Lower lobe of right lung (tissue), 2 donors: ENCODE results near the gene MPP2. TPM values are rescaled to one million over a fixed set of nuclear protein-coding genes. Genes with fewer than 3 reads are reported as not detected.

Source experiments
- ATAC-seq, 2 donors: fragments of 200-7000 bp; cut with Tn5 transposase; one replicate each; pipeline ENCODE4 v1.9.1; 2020 to 2022; ENCODE audit warnings: mild to moderate bottlenecking in 2 of 2, moderate library complexity in 2 of 2
- DNase-seq: peaks from one replicate; pipeline ENCODE4 v3.0.0-alpha.2; 2020
- H3K27ac ChIP-seq: fragments of 200-600 bp; one replicate; pipeline ENCODE4 v1.8.0; 2022
- H3K27me3 ChIP-seq: fragments of 200-600 bp; one replicate; pipeline ENCODE4 v1.8.0; 2022; ENCODE audit warnings: low read depth
- H3K36me3 ChIP-seq: fragments of 200-600 bp; one replicate; pipeline ENCODE4 v1.8.0; 2022; ENCODE audit warnings: mild to moderate bottlenecking
- H3K4me1 ChIP-seq: fragments of 200-600 bp; one replicate; pipeline ENCODE4 v1.8.0; 2022
- H3K4me3 ChIP-seq: fragments of 200-600 bp; one replicate; pipeline ENCODE4 v1.8.0; 2022; ENCODE audit warnings: mild to moderate bottlenecking
- H3K9me3 ChIP-seq: fragments of 200-600 bp; one replicate; pipeline ENCODE4 v1.8.0; 2022
- intact Hi-C: fragments of 100-400 bp; cut with DNase I; formaldehyde crosslinking; loops from one replicate; pipeline ENCODE4 v1.11.0; 2022
- long read RNA-seq: library from polyadenylated mRNA; unstranded; transcript quantifications from one replicate; pipeline ENCODE4 v2.0.0, GENCODE V29; 2021
- total RNA-seq: library from RNA; stranded (reverse); fragmentation: NEBNext Ultra II Directional; extraction: Animal tissue kit (Norgen Biotek cat#: 25700); gene quantifications from one replicate; pipeline ENCODE4 v1.2.1, GENCODE V29; 2021
- TF ChIP-seq, protein P1 (sequence below): fragments of 200-600 bp; IDR thresholded peaks from one replicate; pipeline ENCODE4 v1.8.0; 2022; ENCODE audit warnings: antibody characterized with exemption, mild to moderate bottlenecking
- donor health status: DM: no; HTN: yes; CAD: no; lungs with severe emphysema.

The MPP2 gene, protein sequence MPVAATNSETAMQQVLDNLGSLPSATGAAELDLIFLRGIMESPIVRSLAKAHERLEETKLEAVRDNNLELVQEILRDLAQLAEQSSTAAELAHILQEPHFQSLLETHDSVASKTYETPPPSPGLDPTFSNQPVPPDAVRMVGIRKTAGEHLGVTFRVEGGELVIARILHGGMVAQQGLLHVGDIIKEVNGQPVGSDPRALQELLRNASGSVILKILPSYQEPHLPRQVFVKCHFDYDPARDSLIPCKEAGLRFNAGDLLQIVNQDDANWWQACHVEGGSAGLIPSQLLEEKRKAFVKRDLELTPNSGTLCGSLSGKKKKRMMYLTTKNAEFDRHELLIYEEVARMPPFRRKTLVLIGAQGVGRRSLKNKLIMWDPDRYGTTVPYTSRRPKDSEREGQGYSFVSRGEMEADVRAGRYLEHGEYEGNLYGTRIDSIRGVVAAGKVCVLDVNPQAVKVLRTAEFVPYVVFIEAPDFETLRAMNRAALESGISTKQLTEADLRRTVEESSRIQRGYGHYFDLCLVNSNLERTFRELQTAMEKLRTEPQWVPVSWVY
- 0.62 TPM for total RNA-seq
- long read RNA-seq: 0 reads

DNA sequence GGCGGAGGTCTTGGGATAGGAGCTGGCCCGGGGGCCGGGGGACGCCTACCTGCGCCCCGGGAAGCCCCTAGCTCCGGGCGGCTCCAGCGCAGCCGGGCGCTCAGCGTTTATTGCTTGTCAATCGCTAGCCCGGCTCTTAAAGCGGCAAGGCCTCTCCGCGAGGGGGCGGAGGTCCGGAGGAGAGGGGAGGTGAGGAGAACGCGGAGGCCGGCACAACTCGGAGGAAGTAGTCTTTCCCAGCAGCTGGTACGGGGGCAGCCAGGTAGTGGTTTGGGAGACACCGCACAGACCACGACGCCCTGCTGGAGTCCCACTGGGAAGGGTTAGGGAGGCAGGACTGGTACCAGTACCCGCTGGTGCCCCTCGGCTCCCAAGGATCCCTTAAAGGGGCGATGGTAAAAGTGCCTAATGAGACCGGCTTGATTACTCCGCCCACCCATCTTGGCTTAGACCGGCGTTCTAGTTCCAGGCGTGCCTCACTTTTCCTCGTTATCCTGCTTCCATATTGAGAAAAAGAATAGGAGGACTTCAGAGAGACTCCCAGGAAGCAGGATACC, at the start of gene MPP2:
Gene MPP2, minus strand, starts transcription at position 112 of the 557 bp plus-strand sequence. CDS start 3,076 bp downstream, outside the sequence.
- Histone ChIP-seq H3K36me3 (no peaks in the 10 kb centered on the region), H3K9me3 (no peaks in the 10 kb centered on the region), H3K4me1 (peaks cover 28% of the 10 kb centered on the region), H3K27me3 (peaks cover 54% of the 10 kb centered on the region), H3K27ac (peak within 1 kb of the TSS; percentile 64), H3K4me3 (peak within 1 kb of the TSS; percentile 60)
- intact Hi-C loops: no loop called here
- ATAC-seq (peak; percentile 59 to 75), DNase-seq (peak; percentile 58)
- TF ChIP-seq, protein P1, sequence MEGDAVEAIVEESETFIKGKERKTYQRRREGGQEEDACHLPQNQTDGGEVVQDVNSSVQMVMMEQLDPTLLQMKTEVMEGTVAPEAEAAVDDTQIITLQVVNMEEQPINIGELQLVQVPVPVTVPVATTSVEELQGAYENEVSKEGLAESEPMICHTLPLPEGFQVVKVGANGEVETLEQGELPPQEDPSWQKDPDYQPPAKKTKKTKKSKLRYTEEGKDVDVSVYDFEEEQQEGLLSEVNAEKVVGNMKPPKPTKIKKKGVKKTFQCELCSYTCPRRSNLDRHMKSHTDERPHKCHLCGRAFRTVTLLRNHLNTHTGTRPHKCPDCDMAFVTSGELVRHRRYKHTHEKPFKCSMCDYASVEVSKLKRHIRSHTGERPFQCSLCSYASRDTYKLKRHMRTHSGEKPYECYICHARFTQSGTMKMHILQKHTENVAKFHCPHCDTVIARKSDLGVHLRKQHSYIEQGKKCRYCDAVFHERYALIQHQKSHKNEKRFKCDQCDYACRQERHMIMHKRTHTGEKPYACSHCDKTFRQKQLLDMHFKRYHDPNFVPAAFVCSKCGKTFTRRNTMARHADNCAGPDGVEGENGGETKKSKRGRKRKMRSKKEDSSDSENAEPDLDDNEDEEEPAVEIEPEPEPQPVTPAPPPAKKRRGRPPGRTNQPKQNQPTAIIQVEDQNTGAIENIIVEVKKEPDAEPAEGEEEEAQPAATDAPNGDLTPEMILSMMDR: peak; percentile 18

DNA sequence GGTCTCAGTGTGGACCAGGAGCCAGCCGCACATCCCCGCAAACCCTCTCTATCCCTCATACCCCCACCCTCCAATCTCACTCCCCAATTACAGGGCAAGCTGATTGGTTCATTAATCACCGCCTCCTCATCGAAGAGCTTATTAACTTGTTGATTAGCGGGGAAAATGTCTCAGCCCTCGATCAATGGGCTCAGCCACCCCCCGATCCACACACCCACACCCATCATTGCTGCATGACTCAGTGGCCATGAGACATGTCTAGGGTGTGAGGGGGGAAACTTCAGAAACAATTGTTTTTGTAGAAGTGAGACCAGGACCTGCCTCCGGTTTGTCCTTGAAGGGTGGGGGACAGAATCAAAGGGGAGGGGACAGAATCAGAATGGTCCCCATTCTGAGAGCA, 48.9 kb upstream of the MPP2 start:
- H3K27ac ChIP-seq: no peak overlapping the region
- intact Hi-C loops: no loop called here
- no peaks in the 10 kb centered on the region for H3K9me3 ChIP-seq
- H3K4me3 ChIP-seq: no peak overlapping the region
- TF ChIP-seq, protein P1: no peak
- peaks cover 10% of the 10 kb centered on the region for H3K4me1 ChIP-seq
- DNase-seq (no peak), ATAC-seq (no peak)
- H3K27me3 ChIP-seq: peaks cover 31% of the 10 kb centered on the region
- no peaks in the 10 kb centered on the region for H3K36me3 ChIP-seq

DNA sequence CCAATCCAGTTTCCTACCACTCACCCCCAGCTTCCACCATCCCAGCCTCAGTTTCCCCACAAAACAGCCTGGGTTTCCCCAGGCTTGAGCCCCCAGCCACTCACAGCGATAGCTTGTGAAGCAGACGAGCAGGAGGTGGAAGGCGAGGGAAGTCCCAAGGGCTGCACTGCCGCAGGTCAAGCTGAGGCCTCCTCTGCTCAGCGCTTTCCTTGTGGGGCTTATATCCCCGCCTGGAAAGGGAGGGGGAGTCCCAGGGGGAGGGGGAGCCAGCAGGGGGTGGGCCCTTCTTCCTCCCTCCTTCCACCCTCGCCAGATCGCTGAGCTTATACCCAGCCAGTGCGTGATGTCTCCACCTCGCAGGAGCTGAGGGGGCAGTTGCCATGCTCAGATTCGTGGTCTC, 46.4 kb upstream of the MPP2 start, which contains the start of gene PYY:
Gene PYY, minus strand, starts transcription at position 195 of the 400 bp plus-strand sequence. CDS start 457 bp downstream, outside the sequence.
- DNase-seq (no peak), ATAC-seq (no peak)
- no peak within 1 kb of the TSS for H3K27ac ChIP-seq
- H3K36me3 ChIP-seq: no peaks in the 10 kb centered on the region
- peaks cover 10% of the 10 kb centered on the region for H3K4me1 ChIP-seq
- no peaks in the 10 kb centered on the region for H3K9me3 ChIP-seq
- peak within 1 kb of the TSS; percentile 11 for H3K4me3 ChIP-seq
- intact Hi-C loops: no loop called here
- peaks cover 44% of the 10 kb centered on the region for H3K27me3 ChIP-seq
- TF ChIP-seq, protein P1: no peak

DNA sequence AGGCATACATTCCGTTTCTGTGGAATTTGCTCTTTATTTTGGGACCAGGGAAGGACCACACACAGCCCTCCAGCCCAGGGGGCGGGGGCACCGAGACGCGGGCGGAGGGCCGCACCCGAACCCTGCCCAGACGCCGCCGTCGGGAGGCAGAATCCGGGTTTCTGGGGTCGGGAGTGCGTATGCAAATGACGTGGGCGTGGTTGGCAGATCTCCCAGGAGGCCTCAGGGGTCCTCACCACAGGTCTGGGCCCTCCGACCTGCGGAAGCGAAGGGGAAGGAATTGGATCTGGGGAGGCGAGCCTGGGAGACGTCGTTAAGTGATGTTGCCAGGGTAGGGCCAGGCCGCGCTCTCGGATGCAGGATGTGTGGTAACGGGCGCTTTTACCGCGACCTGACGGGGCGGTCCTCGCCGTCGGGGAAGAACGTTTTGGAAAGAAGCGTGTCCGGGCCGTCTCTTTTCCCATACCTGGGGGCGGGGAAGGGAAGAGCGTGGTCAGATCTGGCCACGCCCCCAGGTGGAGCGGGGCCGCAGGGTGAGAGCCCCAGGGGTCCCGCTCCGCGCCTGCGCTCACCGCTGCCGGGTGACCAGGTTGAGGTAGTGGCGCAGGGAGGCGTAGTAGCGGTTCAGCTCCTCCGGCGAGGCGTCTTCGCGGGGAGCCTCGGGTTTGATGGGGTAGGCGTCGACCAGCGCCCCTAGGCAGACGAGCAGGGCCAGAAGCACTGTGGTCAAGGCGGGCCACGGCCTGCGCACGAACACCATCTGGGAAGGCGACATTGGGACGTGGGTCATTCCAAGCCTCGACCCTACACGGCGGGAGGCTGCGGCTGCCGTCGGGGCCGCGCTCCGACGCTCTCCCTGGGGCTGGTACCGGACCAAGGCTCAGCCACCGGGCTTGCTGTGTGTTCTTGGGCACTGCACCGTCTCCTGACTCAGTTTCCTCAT, 45.7 kb upstream of the MPP2 start:
- Histone ChIP-seq H3K27me3 (peaks cover 44% of the 10 kb centered on the region), H3K36me3 (no peaks in the 10 kb centered on the region), H3K27ac (no peak overlapping the region), H3K4me3 (peak overlapping the region; percentile 11), H3K9me3 (no peaks in the 10 kb centered on the region), H3K4me1 (peaks cover 10% of the 10 kb centered on the region)
- ATAC-seq (peak in 1 of 2 donors; percentile 24), DNase-seq (no peak)
- intact Hi-C loops: no loop called here
- TF ChIP-seq, protein P1: no peak

DNA sequence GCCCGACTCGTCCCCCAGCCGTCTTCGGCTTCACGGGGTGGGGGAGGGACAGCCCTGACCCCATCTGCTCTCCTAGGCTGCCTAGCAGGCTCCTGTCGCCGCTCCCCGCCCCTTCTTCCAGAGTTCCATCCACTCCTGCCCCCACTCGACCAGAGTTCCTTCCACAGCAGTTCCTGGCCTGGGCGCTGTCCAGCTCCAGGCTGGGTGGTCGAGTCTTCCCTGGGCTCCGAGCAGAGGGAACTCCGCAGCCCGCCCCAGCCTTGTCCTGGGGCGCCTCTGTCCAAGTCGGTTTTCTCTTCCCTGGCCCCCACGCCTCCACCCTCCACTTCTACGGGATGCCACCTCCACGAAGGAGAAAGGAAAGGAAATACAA, 45.0 kb upstream of the MPP2 start:
- peaks cover 10% of the 10 kb centered on the region for H3K4me1 ChIP-seq
- DNase-seq (no peak), ATAC-seq (peak; percentile 7 to 13)
- H3K27me3 ChIP-seq: peaks cover 44% of the 10 kb centered on the region
- TF ChIP-seq, protein P1: no peak
- no peaks in the 10 kb centered on the region for H3K9me3 ChIP-seq
- H3K27ac ChIP-seq: no peak overlapping the region
- no peaks in the 10 kb centered on the region for H3K36me3 ChIP-seq
- intact Hi-C loops: no loop called here
- peak overlapping the region; percentile 11 for H3K4me3 ChIP-seq
